Neutrophil (primary cell): ENCODE results near the gene GDPD4.

Experiments
- H3K27ac ChIP-seq: fragments of 200-600 bp; sonication (generic); 2 replicates; pipeline ENCODE4 v1.5.1; 2016; ENCODE audit warnings: mild to moderate bottlenecking, moderate library complexity
- H3K27me3 ChIP-seq: fragments of 200-600 bp; sonication (generic); 2 replicates; pipeline ENCODE4 v1.6.0; 2016; ENCODE audit warnings: mild to moderate bottlenecking
- H3K36me3 ChIP-seq: fragments of 200-600 bp; sonication (generic); 2 replicates; pipeline ENCODE4 v1.5.1; 2017
- H3K4me1 ChIP-seq, 2 experiments: fragments of 200-600 bp in 1 of 2; sonication (generic) in 1 of 2; 1 replicate in 1 of 2; 2 replicates in 1 of 2; pipeline versions ENCODE4 v1.5.1 to v1.6.1; 2013 to 2016; ENCODE audit warnings: low read depth in 1 of 2, low read length in 1 of 2, mild to moderate bottlenecking in 1 of 2, moderate library complexity in 1 of 2; ENCODE audit not compliant: control insufficient read depth in 1 of 2, insufficient read depth in 1 of 2
- H3K4me3 ChIP-seq, 2 experiments: fragments of 200-600 bp in 1 of 2; sonication (generic) in 1 of 2; 1 replicate in 1 of 2; 2 replicates in 1 of 2; pipeline ENCODE4 v1.5.1; 2013 to 2016; ENCODE audit warnings: low read depth in 1 of 2, low read length in 1 of 2, mild to moderate bottlenecking in 1 of 2, moderate library complexity in 1 of 2
- H3K9me3 ChIP-seq: fragments of 200-600 bp; sonication (generic); 2 replicates; pipeline ENCODE4 v1.5.1; 2016
- CTCF ChIP-seq: fragments of 200-600 bp; sonication (generic); IDR thresholded peaks from 2 replicates; pipeline ENCODE4 v1.5.1; 2016; ENCODE audit warnings: antibody characterized with exemption

The GDPD4 gene

GRCh38 chr11:77269484-77270123 is 31.9 kb downstream of the GDPD4 start:
- no peak overlapping the region for H3K27ac ChIP-seq
- H3K27me3 ChIP-seq, result peaks cover 21% of the 10 kb centered on the region
- no peaks in the 10 kb centered on the region for H3K36me3 ChIP-seq
- no peaks in the 10 kb centered on the region for H3K9me3 ChIP-seq
- H3K4me3 ChIP-seq, result no peak overlapping the region
- no peaks in the 10 kb centered on the region for H3K4me1 ChIP-seq
- TF ChIP-seq CTCF, result no peak

DNA sequence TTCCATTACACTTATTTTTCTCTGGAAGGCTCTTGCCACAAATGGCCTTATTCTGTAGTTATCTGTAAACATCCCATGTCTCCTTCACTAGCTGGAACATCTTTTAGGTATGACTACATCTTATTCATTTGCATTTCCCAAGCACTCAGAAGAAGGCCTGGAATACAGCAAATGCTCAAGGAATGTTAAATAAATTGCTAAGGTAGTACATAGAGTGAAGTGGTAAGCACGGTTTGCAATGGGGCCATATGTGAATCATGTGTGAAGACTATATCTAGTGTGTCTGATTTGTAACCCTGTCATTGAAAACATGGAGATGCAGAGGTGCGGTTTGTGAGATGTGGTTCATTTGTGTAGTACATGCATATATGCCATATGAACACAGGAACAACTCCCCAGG is 33.5 kb downstream of the GDPD4 start:
- H3K9me3 ChIP-seq, result no peaks in the 10 kb centered on the region
- H3K27me3 ChIP-seq, result peaks cover 21% of the 10 kb centered on the region
- no peaks in the 10 kb centered on the region for H3K4me1 ChIP-seq
- no peak overlapping the region for H3K27ac ChIP-seq
- H3K4me3 ChIP-seq, result no peak overlapping the region
- H3K36me3 ChIP-seq, result no peaks in the 10 kb centered on the region
- TF ChIP-seq CTCF, result no peak

DNA sequence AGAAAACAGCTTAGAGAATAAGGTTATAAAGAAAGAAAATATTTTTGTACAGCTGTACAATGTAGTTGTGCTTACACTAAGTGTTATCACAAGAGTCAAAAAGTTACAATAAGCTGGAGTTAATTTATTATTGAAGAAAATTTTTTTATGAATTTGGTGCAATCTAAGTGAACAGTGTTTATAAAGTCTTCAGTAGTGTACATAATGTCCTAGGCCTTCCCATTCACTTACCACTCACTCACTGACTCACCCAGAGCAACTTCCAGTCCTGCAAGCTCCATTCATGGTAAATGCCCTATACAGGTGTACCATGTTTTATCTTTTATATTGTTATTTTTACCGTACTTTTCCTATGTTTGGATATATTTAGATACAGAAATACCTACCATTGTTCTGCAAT is 34.7 kb downstream of the GDPD4 start:
- Histone ChIP-seq H3K4me1 (no peaks in the 10 kb centered on the region), H3K4me3 (no peak overlapping the region), H3K9me3 (peaks cover 7% of the 10 kb centered on the region), H3K27me3 (peaks cover 19% of the 10 kb centered on the region), H3K36me3 (no peaks in the 10 kb centered on the region), H3K27ac (no peak overlapping the region)
- TF ChIP-seq CTCF, result no peak

DNA sequence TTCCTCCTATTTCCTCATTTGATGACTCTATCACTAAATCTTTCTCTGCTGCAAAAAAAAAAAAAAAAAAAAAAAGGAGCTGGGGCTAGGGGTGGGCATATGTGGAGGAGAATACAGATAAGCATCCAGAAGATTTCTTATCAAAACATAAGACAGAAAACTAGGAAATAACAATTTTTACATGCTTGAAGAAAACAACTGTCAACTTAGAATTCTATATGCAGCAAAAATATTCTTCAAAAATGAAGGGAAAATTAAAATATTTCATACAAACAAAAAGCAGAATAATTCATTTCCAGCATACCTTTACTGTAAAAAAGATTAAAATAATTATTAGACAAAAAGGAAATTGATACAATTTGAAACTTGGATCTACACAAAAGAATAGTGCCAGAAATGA is 38.7 kb downstream of the GDPD4 start:
- Histone ChIP-seq H3K27me3 (no peaks in the 10 kb centered on the region), H3K27ac (no peak overlapping the region), H3K4me3 (no peak overlapping the region), H3K9me3 (peaks cover 7% of the 10 kb centered on the region), H3K4me1 (no peaks in the 10 kb centered on the region), H3K36me3 (no peaks in the 10 kb centered on the region)
- TF ChIP-seq CTCF, result no peak

DNA sequence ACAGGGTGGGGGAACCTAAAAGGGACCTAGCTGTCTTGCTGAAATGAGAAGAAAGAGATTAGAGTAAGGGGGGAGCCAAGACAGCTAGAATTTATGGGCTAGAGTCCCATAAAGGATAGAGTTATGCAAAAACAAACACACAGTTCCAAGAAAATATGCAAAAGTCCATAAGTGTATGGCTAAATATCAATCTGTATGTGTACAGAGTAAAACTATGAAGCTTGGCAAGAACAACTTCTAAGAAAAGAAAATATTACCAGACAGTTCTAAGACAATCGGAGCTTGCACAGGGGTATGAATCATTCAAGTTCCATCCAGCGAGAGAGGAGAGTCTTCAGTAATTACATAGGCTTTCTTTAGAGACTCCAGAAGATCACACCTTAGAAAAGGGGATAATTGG is 41.8 kb downstream of the GDPD4 start:
- peaks cover 7% of the 10 kb centered on the region for H3K9me3 ChIP-seq
- H3K4me1 ChIP-seq, result no peaks in the 10 kb centered on the region
- no peaks in the 10 kb centered on the region for H3K27me3 ChIP-seq
- H3K36me3 ChIP-seq, result no peaks in the 10 kb centered on the region
- no peak overlapping the region for H3K27ac ChIP-seq
- no peak for TF ChIP-seq CTCF
- H3K4me3 ChIP-seq, result no peak overlapping the region

GRCh38 chr11:77253690-77254089 is 47.8 kb downstream of the GDPD4 start:
- no peak for TF ChIP-seq CTCF

More at GRCh38 chr11:77253690-77254089, 47.8 kb downstream of the GDPD4 start:
- H3K4me1 ChIP-seq, result no peaks in the 10 kb centered on the region
- H3K9me3 ChIP-seq, result no peaks in the 10 kb centered on the region
- H3K36me3 ChIP-seq, result no peaks in the 10 kb centered on the region
- no peaks in the 10 kb centered on the region for H3K27me3 ChIP-seq
- no peak overlapping the region for H3K4me3 ChIP-seq
- H3K27ac ChIP-seq, result no peak overlapping the region
